Neuronal stem cell (in vitro differentiated cells): ENCODE data around the gene NUBPL.
"Not testable (repeated sequence)": the region's sequence is repeated elsewhere in the genome, so short reads cannot be mapped to it uniquely, and the experiment has no call there.

Experiments
- DNase-seq: peaks from one replicate; pipeline ENCODE4 v3.0.0-alpha.2; 2013; ENCODE audit warnings: low spot score
- H2AFZ ChIP-seq: one replicate; pipeline ENCODE4 v1.6.1; 2013; ENCODE audit warnings: mild to moderate bottlenecking, low read length, inconsistent platforms
- H2AK5ac ChIP-seq: 2 replicates; pipeline ENCODE4 v1.6.1; 2013; ENCODE audit warnings: low read depth, mild to moderate bottlenecking, inconsistent platforms, low read length, moderate library complexity, mixed read lengths
- H2BK120ac ChIP-seq: 2 replicates; pipeline ENCODE4 v1.6.1; 2013; ENCODE audit warnings: low read depth, mild to moderate bottlenecking, inconsistent platforms, low read length, moderate library complexity, mixed read lengths
- H2BK12ac ChIP-seq: one replicate; pipeline ENCODE4 v1.6.1; 2013; ENCODE audit warnings: low read length, inconsistent platforms
- H2BK15ac ChIP-seq: 2 replicates; pipeline ENCODE4 v1.6.1; 2013; ENCODE audit warnings: mild to moderate bottlenecking, low read length, inconsistent platforms, mixed read lengths
- H2BK5ac ChIP-seq: one replicate; pipeline ENCODE4 v1.6.1; 2013; ENCODE audit warnings: inconsistent platforms, mild to moderate bottlenecking, low read length, moderate library complexity
- H3K14ac ChIP-seq: one replicate; pipeline ENCODE4 v1.6.1; 2013; ENCODE audit warnings: low read length, inconsistent platforms
- H3K18ac ChIP-seq: 2 replicates; pipeline ENCODE4 v1.6.1; 2013; ENCODE audit warnings: low read length, inconsistent platforms
- H3K23ac ChIP-seq: 2 replicates; pipeline ENCODE4 v1.6.1; 2013; ENCODE audit warnings: low read depth, mild to moderate bottlenecking, mixed read lengths, low read length, inconsistent platforms; ENCODE audit not compliant: poor library complexity
- H3K27ac ChIP-seq: replicated peaks from 3 replicates; pipeline ENCODE4 v1.5.1; 2013; ENCODE audit warnings: low read length, inconsistent platforms
- H3K27me3 ChIP-seq, 3 experiments: 2 replicates each; pipeline ENCODE4 v1.6.1; 2013; ENCODE audit warnings: low read length in 3 of 3, mild to moderate bottlenecking in 2 of 3, inconsistent platforms in 1 of 3, low read depth in 1 of 3, mixed read lengths in 1 of 3, moderate library complexity in 1 of 3; ENCODE audit not compliant: control insufficient read depth in 3 of 3, insufficient read depth in 3 of 3
- H3K36me3 ChIP-seq, 2 donors: replicated peaks in 1 of 2; 2 replicates each; pipeline ENCODE4 v1.6.1; 2013; ENCODE audit warnings: low read length in 2 of 2; ENCODE audit not compliant: control insufficient read depth in 2 of 2, insufficient read depth in 2 of 2
- H3K4ac ChIP-seq: 2 replicates; pipeline ENCODE4 v1.6.1; 2013; ENCODE audit warnings: inconsistent platforms, mild to moderate bottlenecking, low read length, moderate library complexity
- H3K4me1 ChIP-seq, 2 donors: 1 replicate in 1 of 2; 2 replicates in 1 of 2; pipeline ENCODE4 v1.6.1; 2013; ENCODE audit warnings: low read length in 2 of 2, low read depth in 1 of 2; ENCODE audit not compliant: control insufficient read depth in 2 of 2, insufficient read depth in 1 of 2
- H3K4me2 ChIP-seq: one replicate; pipeline ENCODE4 v1.6.1; 2013; ENCODE audit warnings: mild to moderate bottlenecking, low read length, inconsistent platforms; ENCODE audit not compliant: insufficient read depth, poor library complexity, severe bottlenecking
- H3K4me3 ChIP-seq, 2 donors: 2 replicates each; pipeline ENCODE4 v1.5.1; 2013; ENCODE audit warnings: low read length in 2 of 2, mild to moderate bottlenecking in 2 of 2, inconsistent platforms in 1 of 2, moderate library complexity in 1 of 2
- H3K79me1 ChIP-seq: one replicate; pipeline ENCODE4 v1.6.1; 2013; ENCODE audit warnings: low read depth, mild to moderate bottlenecking, inconsistent platforms, low read length, moderate library complexity
- H3K9ac ChIP-seq: one replicate; pipeline ENCODE4 v1.6.1; 2013; ENCODE audit warnings: mild to moderate bottlenecking, low read depth, low read length, inconsistent platforms; ENCODE audit not compliant: poor library complexity
- H3K9me3 ChIP-seq, 2 donors: replicated peaks in 1 of 2; 2 replicates each; pipeline versions ENCODE3 to v1.6.1; 2013; ENCODE audit warnings: low read length in 2 of 2, mild to moderate bottlenecking in 2 of 2, inconsistent platforms in 1 of 2, low read depth in 1 of 2, mixed read lengths in 1 of 2, moderate library complexity in 1 of 2; ENCODE audit not compliant: control insufficient read depth in 2 of 2, insufficient read depth in 1 of 2
- H4K8ac ChIP-seq: one replicate; pipeline ENCODE4 v1.6.1; 2013; ENCODE audit warnings: low read depth, mild to moderate bottlenecking, inconsistent platforms, low read length, moderate library complexity
- H4K91ac ChIP-seq: one replicate; pipeline ENCODE4 v1.6.1; 2013; ENCODE audit warnings: low read length, low read depth, mild to moderate bottlenecking, inconsistent platforms; ENCODE audit not compliant: poor library complexity
- WGBS, 2 donors: extraction: QIAGEN DNeasy Blood & Tissue Kit; methylation state at CpG; one replicate each; pipeline ENCODE4 v1.1.7; 2013; ENCODE audit warnings: missing lambda C conversion rate in 2 of 2, mixed read lengths in 1 of 2; ENCODE audit not compliant: insufficient read length in 2 of 2, insufficient replicate concordance in 1 of 2; ENCODE audit errors: extremely low coverage in 2 of 2; 5-methylcytosine and 5-hydroxymethylcytosine counted together

The NUBPL gene

DNA sequence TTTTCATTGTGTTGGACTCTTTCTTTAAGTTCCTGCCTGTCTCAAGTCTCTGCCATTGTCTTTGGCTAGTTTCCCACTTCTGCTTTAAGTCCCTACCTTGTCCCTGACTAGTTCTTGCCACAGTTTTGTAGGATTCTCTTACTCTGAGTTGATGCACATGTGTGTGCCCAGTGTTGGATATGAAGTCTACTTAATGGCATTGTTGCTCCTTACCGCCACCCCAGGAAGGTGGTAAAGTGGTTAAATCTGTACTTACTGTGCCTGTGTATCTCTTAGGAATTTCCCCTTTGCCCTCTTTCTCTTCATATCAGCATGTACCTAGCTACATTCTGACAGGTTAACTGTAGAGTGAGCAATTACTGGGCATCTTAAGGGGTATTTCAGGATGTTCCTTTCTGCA is 227.1 kb downstream of the NUBPL start:
- Histone ChIP-seq H3K9me3 (peaks cover 0 to 13% of the 10 kb centered on the region in 2 donors), H2BK12ac (no peak overlapping the region), H3K14ac (no peak overlapping the region), H2BK120ac (no peak overlapping the region), H3K27me3 (no peaks in the 10 kb centered on the region), H3K18ac (no peak overlapping the region), H2BK5ac (no peak overlapping the region), H4K91ac (no peak overlapping the region), H2BK15ac (no peak overlapping the region), H3K4ac (no peak overlapping the region), H2AFZ (no peak overlapping the region), H3K79me1 (no peaks in the 10 kb centered on the region), H3K4me2 (no peak overlapping the region), H3K9ac (no peak overlapping the region), H4K8ac (no peak overlapping the region), H3K36me3 (no peaks in the 10 kb centered on the region), H3K27ac (no peak overlapping the region), H2AK5ac (no peak overlapping the region), H3K23ac (no peak overlapping the region), H3K4me1 (no peaks in the 10 kb centered on the region), H3K4me3 (no peak overlapping the region)
- DNase-seq = no peak
- WGBS, 2 donors = no CpG with 5 or more reads among the region's 1 CpG

GRCh38 chr14:31792726-31793125 is 231.5 kb downstream of the NUBPL start:
- Histone ChIP-seq H4K8ac (no peak overlapping the region), H3K9me3 (peaks cover 0 to 8% of the 10 kb centered on the region in 2 donors), H2AFZ (no peak overlapping the region), H3K9ac (no peak overlapping the region), H3K36me3 (no peaks in the 10 kb centered on the region), H3K18ac (no peak overlapping the region), H2BK12ac (no peak overlapping the region), H3K14ac (no peak overlapping the region), H4K91ac (no peak overlapping the region), H3K4ac (no peak overlapping the region), H3K27ac (no peak overlapping the region), H3K79me1 (no peaks in the 10 kb centered on the region), H3K4me2 (no peak overlapping the region), H3K23ac (no peak overlapping the region), H2BK15ac (no peak overlapping the region), H2AK5ac (no peak overlapping the region), H3K27me3 (no peaks in the 10 kb centered on the region), H2BK5ac (no peak overlapping the region), H2BK120ac (no peak overlapping the region), H3K4me1 (no peaks in the 10 kb centered on the region), H3K4me3 (no peak overlapping the region)
- no peak for DNase-seq

GRCh38 chr14:31797946-31798345 is 236.7 kb downstream of the NUBPL start:
- not testable (repeated sequence) for H4K8ac ChIP-seq, H2BK12ac ChIP-seq, H3K4me1 ChIP-seq, H2BK5ac ChIP-seq, H2BK15ac ChIP-seq, H4K91ac ChIP-seq, H2BK120ac ChIP-seq, H3K4me3 ChIP-seq, H2AFZ ChIP-seq, DNase-seq, H3K4ac ChIP-seq, H3K9me3 ChIP-seq, H3K23ac ChIP-seq, H3K27me3 ChIP-seq, H3K9ac ChIP-seq, H3K27ac ChIP-seq, H3K18ac ChIP-seq, H2AK5ac ChIP-seq, H3K4me2 ChIP-seq, H3K36me3 ChIP-seq, H3K79me1 ChIP-seq, H3K14ac ChIP-seq
- no CpG with 5 or more reads among the region's 3 CpGs for WGBS, 2 donors

DNA sequence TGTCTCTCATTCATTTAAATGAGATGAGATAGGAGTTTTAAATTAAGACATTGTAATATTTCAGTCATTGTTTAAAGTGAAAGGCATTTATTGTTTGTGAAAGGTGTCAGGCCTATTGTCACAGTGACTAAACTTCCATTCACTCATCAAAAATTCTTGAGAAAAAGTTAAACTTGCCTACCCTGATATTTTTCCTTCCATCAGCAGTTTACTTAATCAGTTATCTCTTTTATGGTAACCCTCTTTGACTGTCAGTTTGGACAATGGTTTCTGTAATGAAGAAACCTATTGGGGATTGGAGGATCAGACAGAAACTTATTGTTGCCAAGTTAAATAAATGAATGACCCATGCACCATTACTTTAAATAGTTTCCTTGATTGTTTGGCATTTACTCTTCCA is 241.6 kb downstream of the NUBPL start:
- H3K27ac ChIP-seq = no peak overlapping the region
- H2BK12ac ChIP-seq = no peak overlapping the region
- H3K4ac ChIP-seq = no peak overlapping the region
- H3K36me3 ChIP-seq = no peaks in the 10 kb centered on the region
- H2BK120ac ChIP-seq = no peak overlapping the region
- no peak overlapping the region for H3K4me2 ChIP-seq
- H3K27me3 ChIP-seq = no peaks in the 10 kb centered on the region
- no peak overlapping the region for H3K14ac ChIP-seq
- no peak overlapping the region for H2BK15ac ChIP-seq
- no peak overlapping the region for H3K9ac ChIP-seq
- DNase-seq = no peak
- H4K91ac ChIP-seq = no peak overlapping the region
- H3K18ac ChIP-seq = no peak overlapping the region
- H3K4me3 ChIP-seq = no peak overlapping the region
- H2AK5ac ChIP-seq = no peak overlapping the region
- H3K23ac ChIP-seq = no peak overlapping the region
- no peaks in the 10 kb centered on the region for H3K9me3 ChIP-seq
- no peak overlapping the region for H4K8ac ChIP-seq
- H2BK5ac ChIP-seq = no peak overlapping the region
- no peaks in the 10 kb centered on the region for H3K79me1 ChIP-seq
- H2AFZ ChIP-seq = no peak overlapping the region
- H3K4me1 ChIP-seq = no peaks in the 10 kb centered on the region
